OCI-LY1 (cell line): ENCODE results near the gene ADAMTS17.

ENCODE experiments used
- CTCF ChIP-seq: fragments of 200-600 bp; sonication (generic), shearing (Covaris generic); IDR thresholded peaks from 2 replicates; pipeline ENCODE4 v1.5.1; 2017; ENCODE audit warnings: mild to moderate bottlenecking, antibody characterized with exemption, low read length, moderate library complexity, mixed read lengths
- EZH2 ChIP-seq: fragments of 200-600 bp; sonication (generic), shearing (Covaris generic); IDR thresholded peaks from 2 replicates; pipeline ENCODE4 v1.8.0; 2017; ENCODE audit warnings: borderline replicate concordance, mixed run types, mild to moderate bottlenecking, antibody characterized with exemption, low read length, moderate library complexity, mixed read lengths

GRCh38 chr15:100334905-100335304 is 6.9 kb downstream of the ADAMTS17 start:
- TF ChIP-seq CTCF (no peak), EZH2 (no peak)
